ENCODE measurements around the gene GLA. TPM values are rescaled to one million over a fixed set of nuclear protein-coding genes. Genes with fewer than 3 reads are reported as not detected.

Gene GLA
- total and polyA plus RNA-seq, 2 of the 13 experiments (the other 11 are each of a cell fraction or from before 2014, with no cell fraction given), result 31.4 to 59.3 TPM

DNA sequence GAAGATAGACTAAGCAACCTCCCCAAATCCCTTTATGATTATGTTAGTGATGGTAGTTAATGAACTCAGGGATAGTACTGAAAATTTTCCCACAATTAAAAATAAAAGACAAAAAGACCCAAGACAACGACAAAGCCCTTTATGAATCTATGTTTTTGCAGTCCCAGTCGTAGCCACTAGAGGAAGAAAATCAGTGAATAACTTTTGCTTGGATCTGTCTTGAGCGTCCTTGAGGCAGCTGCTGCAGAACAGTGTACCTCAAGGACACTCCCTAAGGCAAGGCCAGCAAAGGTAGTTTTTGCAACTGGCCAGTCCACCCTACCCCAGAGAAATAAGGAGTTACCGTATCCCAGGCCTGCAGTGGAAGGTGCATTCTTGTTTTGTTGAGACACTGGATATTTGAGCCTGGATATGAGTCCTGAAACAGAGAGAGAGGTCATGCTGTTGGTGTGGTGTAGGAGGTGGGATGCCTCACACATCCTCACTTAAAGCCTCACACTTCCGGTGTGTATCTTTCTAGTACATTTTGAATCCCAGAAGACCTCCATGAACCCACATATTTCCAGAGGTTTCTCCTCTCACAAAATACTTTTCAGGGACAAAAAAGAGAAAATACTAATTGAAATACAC, 50.4 kb downstream of the GLA start (continued):
- TF ChIP-seq, protein P1, sequence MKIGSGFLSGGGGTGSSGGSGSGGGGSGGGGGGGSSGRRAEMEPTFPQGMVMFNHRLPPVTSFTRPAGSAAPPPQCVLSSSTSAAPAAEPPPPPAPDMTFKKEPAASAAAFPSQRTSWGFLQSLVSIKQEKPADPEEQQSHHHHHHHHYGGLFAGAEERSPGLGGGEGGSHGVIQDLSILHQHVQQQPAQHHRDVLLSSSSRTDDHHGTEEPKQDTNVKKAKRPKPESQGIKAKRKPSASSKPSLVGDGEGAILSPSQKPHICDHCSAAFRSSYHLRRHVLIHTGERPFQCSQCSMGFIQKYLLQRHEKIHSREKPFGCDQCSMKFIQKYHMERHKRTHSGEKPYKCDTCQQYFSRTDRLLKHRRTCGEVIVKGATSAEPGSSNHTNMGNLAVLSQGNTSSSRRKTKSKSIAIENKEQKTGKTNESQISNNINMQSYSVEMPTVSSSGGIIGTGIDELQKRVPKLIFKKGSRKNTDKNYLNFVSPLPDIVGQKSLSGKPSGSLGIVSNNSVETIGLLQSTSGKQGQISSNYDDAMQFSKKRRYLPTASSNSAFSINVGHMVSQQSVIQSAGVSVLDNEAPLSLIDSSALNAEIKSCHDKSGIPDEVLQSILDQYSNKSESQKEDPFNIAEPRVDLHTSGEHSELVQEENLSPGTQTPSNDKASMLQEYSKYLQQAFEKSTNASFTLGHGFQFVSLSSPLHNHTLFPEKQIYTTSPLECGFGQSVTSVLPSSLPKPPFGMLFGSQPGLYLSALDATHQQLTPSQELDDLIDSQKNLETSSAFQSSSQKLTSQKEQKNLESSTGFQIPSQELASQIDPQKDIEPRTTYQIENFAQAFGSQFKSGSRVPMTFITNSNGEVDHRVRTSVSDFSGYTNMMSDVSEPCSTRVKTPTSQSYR (CRISPR knock-in tag; IDR thresholded peaks at IDR 0.05; ENCODE audit: borderline replicate concordance), result no peak
- TF ChIP-seq ZFAT (CRISPR knock-in tag; conservative IDR thresholded peaks at IDR 0.05) (no peak), ZNF143 (CRISPR knock-in tag; IDR thresholded peaks at IDR 0.05) (no peak), TGIF2 (CRISPR knock-in tag; IDR thresholded peaks at IDR 0.05) (no peak), ZNF558 (CRISPR knock-in tag; IDR thresholded peaks at IDR 0.05; ENCODE audit: borderline replicate concordance) (no peak)

DNA sequence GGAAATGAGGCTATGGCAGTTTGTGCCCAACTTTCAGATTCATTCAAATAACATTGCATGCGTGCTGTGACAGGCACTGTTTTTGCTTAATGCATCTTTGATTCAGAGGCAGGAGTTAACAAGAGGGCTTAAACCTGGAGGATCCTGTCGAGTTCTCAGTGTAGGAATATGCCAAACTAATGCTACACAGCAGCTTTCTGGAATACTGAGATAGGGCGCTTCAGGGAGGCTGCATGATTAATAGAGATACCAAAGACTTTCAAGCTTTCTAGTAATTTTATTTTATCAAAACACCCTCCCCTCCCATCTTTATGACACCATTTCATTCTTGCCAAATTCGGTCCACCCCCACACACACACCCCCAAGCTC, 58.5 kb downstream of the GLA start:
- BruUV-seq (replicated peaks), result no TSS peak
- FAIRE-seq (no peak), ATAC-seq (no peak), DNase-seq (ENCODE audit: low spot score) (no peak)
- in situ Hi-C loops (cut with HindIII; ENCODE audit: extremely low pct_ligation_motif_present, low pct_unique_long_range_greater_than_20kb), result no loop called here
- no peaks in the 10 kb centered on the region for H4K20me1 ChIP-seq (ENCODE audit: insufficient read depth, low read length)
- H3K4me1 ChIP-seq (ENCODE audit: insufficient read depth, low read length), result 0 out of 2 replicates have a peak, but pooled peaks cover 8% of the 10 kb centered on the region
- peak overlapping the region; percentile 74 for H3K4me2 ChIP-seq (ENCODE audit: low read depth, low read length)
- H3K9ac ChIP-seq (ENCODE audit: insufficient read depth, low read depth, low read length), result peak overlapping the region; percentile 76
- peak overlapping the region; percentile 66 to 75 (median 71); a peak in 5 of 6 replicates for H3K4me3 ChIP-seq (replicated peaks in 1 of 3; ENCODE audit: insufficient read depth in 1 of 3, low read depth in 2 of 3, low read length in 3 of 3)
- ChIA-PET CTCF (ENCODE audit: low intra/inter-chr PET ratio, low total read pairs) (no interaction called here), POLR2A (interaction anchor here (1.7 to 2.6 kb wide), 2 partner anchors 41 to 44 kb away, joined by 4 to 35 read pairs; partner anchors contain the start of gene RPL36A)
- no peaks in the 10 kb centered on the region for H3K9me3 ChIP-seq (ENCODE audit: low read length)
- intact Hi-C loops (cut with micrococcal nuclease; ENCODE audit: unreplicated experiment), result loop anchor here (5.0 kb wide), 2 partner anchors 43 to 58 kb away; partner anchors contain the start of genes GLA, HNRNPH2 and RPL36A
- no peak overlapping the region for H2AFZ ChIP-seq (ENCODE audit: low read length)
- H3K79me2 ChIP-seq (ENCODE audit: insufficient read depth, low read length), result peaks cover 20% of the 10 kb centered on the region
- H3K27me3 ChIP-seq (ENCODE audit: control insufficient read depth in 1 of 2, insufficient read depth in 2 of 2, low read length in 2 of 2), result no peaks in the 10 kb centered on the region
- peaks cover 0 to 3% of the 10 kb centered on the region in 2 experiments; a peak in 1 of 5 replicates for H3K36me3 ChIP-seq (replicated peaks in 1 of 2; ENCODE audit: control insufficient read depth in 1 of 2, insufficient read depth in 2 of 2, low read length in 2 of 2)
- H3K27ac ChIP-seq (ENCODE audit: extremely low read length, insufficient read depth, low read length), result peak overlapping the region; percentile 85
- WGBS (ENCODE audit: low lambda C conversion rate), result 12% methylated on average over 3 of the region's 4 CpGs
- TF ChIP-seq, protein P2, sequence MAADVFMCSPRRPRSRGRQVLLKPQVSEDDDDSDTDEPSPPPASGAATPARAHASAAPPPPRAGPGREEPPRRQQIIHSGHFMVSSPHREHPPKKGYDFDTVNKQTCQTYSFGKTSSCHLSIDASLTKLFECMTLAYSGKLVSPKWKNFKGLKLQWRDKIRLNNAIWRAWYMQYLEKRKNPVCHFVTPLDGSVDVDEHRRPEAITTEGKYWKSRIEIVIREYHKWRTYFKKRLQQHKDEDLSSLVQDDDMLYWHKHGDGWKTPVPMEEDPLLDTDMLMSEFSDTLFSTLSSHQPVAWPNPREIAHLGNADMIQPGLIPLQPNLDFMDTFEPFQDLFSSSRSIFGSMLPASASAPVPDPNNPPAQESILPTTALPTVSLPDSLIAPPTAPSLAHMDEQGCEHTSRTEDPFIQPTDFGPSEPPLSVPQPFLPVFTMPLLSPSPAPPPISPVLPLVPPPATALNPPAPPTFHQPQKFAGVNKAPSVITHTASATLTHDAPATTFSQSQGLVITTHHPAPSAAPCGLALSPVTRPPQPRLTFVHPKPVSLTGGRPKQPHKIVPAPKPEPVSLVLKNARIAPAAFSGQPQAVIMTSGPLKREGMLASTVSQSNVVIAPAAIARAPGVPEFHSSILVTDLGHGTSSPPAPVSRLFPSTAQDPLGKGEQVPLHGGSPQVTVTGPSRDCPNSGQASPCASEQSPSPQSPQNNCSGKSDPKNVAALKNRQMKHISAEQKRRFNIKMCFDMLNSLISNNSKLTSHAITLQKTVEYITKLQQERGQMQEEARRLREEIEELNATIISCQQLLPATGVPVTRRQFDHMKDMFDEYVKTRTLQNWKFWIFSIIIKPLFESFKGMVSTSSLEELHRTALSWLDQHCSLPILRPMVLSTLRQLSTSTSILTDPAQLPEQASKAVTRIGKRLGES (CRISPR knock-in tag; IDR thresholded peaks at IDR 0.05; ENCODE audit: borderline replicate concordance), result no peak
- TF ChIP-seq ZNF589 (CRISPR knock-in tag; conservative IDR thresholded peaks at IDR 0.05), result no peak
- TF ChIP-seq ZSCAN21 (CRISPR knock-in tag; IDR thresholded peaks at IDR 0.05; ENCODE audit: borderline replicate concordance), result no peak
- TF ChIP-seq MED8 (CRISPR knock-in tag; IDR thresholded peaks at IDR 0.05; ENCODE audit: insufficient replicate concordance), result no peak
- no peak for TF ChIP-seq ZNF670 (CRISPR knock-in tag; IDR thresholded peaks at IDR 0.05; ENCODE audit: borderline replicate concordance)
- TF ChIP-seq ZNF747 (CRISPR knock-in tag; IDR thresholded peaks at IDR 0.05; ENCODE audit: borderline replicate concordance), result no peak
- TF ChIP-seq SALL1 (CRISPR knock-in tag; IDR thresholded peaks at IDR 0.05), result no peak
- TF ChIP-seq ZNF30 (CRISPR knock-in tag; IDR thresholded peaks at IDR 0.05), result no peak
- TF ChIP-seq TMF1 (CRISPR knock-in tag; IDR thresholded peaks at IDR 0.05; ENCODE audit: low read depth), result no peak
- no peak for TF ChIP-seq PHF20 (CRISPR knock-in tag; IDR thresholded peaks at IDR 0.05)
- no peak for TF ChIP-seq HHEX (CRISPR knock-in tag; IDR thresholded peaks at IDR 0.05)
- no peak for TF ChIP-seq ZNF550 (CRISPR knock-in tag; IDR thresholded peaks at IDR 0.05; ENCODE audit: borderline replicate concordance)

Data from HepG2 (cell line).